ENCODE measurements around the gene FOXC2.

Gene FOXC2

DNA sequence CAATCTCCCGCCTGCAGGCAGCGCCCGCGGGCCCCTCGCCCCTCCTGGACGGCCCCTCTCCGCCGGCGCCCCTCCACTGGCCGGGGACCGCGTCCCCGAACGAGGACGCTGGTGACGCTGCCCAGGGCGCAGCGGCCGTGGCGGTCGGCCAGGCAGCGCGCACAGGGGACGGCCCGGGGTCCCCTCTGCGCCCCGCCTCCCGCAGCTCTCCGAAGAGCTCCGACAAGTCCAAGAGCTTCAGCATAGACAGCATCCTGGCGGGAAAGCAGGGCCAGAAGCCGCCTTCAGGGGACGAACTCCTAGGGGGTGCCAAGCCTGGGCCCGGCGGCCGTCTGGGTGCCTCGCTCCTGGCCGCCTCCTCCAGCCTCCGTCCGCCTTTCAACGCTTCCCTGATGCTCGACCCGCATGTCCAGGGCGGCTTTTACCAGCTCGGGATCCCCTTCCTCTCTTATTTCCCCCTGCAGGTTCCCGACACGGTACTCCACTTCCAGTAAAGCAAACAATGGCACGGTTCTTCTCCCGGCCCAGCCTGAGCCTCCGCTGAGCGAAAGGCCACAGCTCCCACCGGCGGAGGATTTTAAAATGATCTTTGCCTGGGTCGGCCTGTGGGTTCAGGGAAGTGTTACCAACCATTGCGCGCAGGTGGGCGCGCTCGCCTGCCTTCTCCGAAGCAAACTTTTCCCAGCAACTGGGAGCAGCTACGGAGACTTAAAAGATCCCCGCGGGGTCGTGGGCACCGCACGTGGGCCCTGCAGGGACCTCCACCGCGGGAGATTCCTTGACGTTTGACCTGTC lies 12.8 kb downstream of the FOXC2 start:
- DNase-seq (ENCODE audit: low read depth, low spot score): peak; percentile 46
- in situ Hi-C loops (cut with HindIII; ENCODE audit: low sequenced_read_pairs): no loop called here
- H3K4me3 ChIP-seq (ENCODE audit: low read depth, low read length): peak overlapping the region; percentile 54
- TF ChIP-seq, protein P1, sequence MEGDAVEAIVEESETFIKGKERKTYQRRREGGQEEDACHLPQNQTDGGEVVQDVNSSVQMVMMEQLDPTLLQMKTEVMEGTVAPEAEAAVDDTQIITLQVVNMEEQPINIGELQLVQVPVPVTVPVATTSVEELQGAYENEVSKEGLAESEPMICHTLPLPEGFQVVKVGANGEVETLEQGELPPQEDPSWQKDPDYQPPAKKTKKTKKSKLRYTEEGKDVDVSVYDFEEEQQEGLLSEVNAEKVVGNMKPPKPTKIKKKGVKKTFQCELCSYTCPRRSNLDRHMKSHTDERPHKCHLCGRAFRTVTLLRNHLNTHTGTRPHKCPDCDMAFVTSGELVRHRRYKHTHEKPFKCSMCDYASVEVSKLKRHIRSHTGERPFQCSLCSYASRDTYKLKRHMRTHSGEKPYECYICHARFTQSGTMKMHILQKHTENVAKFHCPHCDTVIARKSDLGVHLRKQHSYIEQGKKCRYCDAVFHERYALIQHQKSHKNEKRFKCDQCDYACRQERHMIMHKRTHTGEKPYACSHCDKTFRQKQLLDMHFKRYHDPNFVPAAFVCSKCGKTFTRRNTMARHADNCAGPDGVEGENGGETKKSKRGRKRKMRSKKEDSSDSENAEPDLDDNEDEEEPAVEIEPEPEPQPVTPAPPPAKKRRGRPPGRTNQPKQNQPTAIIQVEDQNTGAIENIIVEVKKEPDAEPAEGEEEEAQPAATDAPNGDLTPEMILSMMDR (IDR thresholded peaks at IDR 0.05; ENCODE audit: low read depth, low read length): no peak

DNA sequence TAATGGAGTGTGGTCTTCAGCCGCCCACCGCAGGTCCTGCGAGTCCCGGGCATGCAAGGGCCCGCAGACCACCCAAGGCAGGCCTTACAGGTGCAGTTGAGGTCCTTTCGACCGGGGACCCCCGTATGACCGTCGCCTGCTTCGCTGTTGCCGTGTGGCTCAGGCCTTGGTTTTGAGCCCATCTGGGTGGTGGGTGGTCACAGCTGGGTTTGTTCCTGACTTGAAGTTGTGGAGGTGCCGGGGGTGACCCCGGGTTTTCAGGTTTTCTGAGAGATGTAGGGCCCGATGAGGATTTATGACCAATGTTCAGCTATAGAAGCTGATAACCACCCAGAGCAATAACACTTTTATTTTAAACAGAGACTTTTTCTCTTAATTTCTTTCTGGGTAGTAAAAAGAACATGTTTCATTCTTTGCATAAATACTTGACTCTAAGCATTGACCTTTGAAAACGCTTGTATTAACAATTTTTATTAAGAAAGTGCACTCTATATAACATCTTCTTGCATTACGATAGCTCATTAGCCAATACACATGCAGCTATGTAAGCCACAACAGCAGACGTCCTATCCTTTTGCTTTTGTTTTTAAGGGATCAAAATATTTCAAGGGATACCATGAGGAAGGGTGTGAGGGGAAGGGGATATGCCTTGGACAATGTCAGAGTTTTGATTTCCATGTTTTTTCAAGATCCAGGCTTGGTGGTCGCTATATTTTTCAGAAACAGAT lies 13.6 kb downstream of the FOXC2 start:
- TF ChIP-seq, protein P1 (IDR thresholded peaks at IDR 0.05; ENCODE audit: low read depth, low read length): no peak
- peak overlapping the region; percentile 54 for H3K4me3 ChIP-seq (ENCODE audit: low read depth, low read length)
- in situ Hi-C loops (cut with HindIII; ENCODE audit: low sequenced_read_pairs): no loop called here
- DNase-seq (ENCODE audit: low read depth, low spot score): peak; percentile 69

DNA sequence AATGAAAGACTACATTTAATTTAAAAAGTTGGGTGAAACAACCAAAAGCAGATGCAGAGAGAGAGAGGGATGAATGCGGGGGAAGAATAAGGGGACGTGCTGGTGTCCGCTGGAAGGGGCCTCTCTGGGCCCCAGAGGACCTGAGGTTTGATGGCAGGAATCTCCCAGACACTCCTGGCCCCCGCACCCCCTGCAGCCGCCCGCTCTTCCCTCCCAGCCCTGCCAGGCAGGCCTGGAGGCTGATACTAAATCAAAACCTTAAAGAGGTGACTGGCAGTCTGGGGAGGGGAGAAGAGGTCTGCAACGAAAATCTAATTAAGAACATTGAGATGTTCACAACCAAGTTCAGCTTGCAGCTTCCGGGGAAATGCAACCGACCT lies 14.2 kb downstream of the FOXC2 start:
- H3K4me3 ChIP-seq (ENCODE audit: low read depth, low read length): peak overlapping the region; percentile 54
- DNase-seq (ENCODE audit: low read depth, low spot score): no peak
- in situ Hi-C loops (cut with HindIII; ENCODE audit: low sequenced_read_pairs): no loop called here
- TF ChIP-seq, protein P1 (IDR thresholded peaks at IDR 0.05; ENCODE audit: low read depth, low read length): no peak

DNA sequence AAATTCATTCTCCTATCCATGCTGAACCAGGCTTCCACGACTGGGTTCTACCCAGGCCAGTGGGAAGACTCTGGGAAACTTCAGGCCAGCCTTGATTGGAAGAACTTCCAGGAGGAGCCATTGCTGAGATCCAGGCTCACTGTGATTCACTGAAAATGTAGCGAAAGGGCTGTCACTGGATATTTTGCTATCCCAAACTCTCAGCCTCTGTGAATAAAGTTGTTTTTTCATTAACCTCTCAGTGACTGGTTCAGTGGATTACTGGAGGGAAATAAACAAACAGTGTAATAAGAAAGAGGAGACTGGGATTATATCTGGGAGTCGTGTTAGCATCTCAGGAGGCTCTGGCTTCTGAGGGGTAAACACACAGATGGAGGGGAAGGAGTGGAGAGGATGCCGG lies 14.8 kb downstream of the FOXC2 start:
- peak overlapping the region; percentile 54 for H3K4me3 ChIP-seq (ENCODE audit: low read depth, low read length)
- in situ Hi-C loops (cut with HindIII; ENCODE audit: low sequenced_read_pairs): no loop called here
- TF ChIP-seq, protein P1 (IDR thresholded peaks at IDR 0.05; ENCODE audit: low read depth, low read length): no peak
- DNase-seq (ENCODE audit: low read depth, low spot score): peak; percentile 66

DNA sequence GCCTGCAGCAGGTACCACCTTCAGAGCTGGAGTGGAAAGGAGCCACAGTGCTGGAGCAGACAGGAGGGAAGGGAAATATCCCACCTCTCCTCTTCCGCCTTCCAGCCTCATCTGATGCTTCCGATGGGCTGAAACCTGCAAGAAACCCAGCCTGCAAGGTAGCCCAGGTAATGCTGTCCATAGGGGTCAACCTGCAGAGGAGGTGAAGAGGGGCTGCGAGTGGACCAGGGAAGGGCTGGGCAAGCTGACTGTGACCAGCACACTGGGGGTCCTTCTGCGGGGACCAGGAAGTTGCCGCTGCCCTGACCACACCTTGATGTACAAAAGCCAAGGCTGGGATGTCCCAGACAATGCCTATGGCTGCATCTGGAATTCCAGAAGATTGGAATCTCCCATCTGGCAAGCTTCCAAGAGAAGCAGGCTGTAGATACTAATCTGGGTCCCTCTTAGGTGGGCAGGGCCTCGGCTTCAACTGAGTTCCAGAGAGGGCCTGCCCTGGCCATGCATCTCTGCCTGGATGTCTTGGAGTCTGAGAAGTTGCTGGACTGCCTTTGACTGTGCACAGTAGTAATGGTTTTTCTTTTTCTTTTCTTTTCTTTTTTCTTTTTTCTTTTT lies 17.5 kb downstream of the FOXC2 start:
- in situ Hi-C loops (cut with HindIII; ENCODE audit: low sequenced_read_pairs): no loop called here
- no peak overlapping the region for H3K4me3 ChIP-seq (ENCODE audit: low read depth, low read length)
- TF ChIP-seq, protein P1 (IDR thresholded peaks at IDR 0.05; ENCODE audit: low read depth, low read length): no peak
- DNase-seq (ENCODE audit: low read depth, low spot score): no peak
